ENCODE data around the gene LY86.

Gene LY86

GRCh38 chr6:6559994-6560570, 28.4 kb upstream of the LY86 start:
- H3K9ac ChIP-seq (ENCODE audit: low read length): no peak overlapping the region
- no peaks in the 10 kb centered on the region for H3K27me3 ChIP-seq (ENCODE audit: control insufficient read depth, insufficient read depth, low read length)
- H3K4me1 ChIP-seq (ENCODE audit: control insufficient read depth, insufficient read depth, low read length): no peaks in the 10 kb centered on the region
- no peak overlapping the region for H3K4me3 ChIP-seq (ENCODE audit: low read length)
- H3K36me3 ChIP-seq (ENCODE audit: control insufficient read depth, insufficient read depth, low read length): no peaks in the 10 kb centered on the region
- H3K27ac ChIP-seq (ENCODE audit: low read depth, low read length): no peak overlapping the region

GRCh38 chr6:6560909-6561308, 27.6 kb upstream of the LY86 start:
- H3K9ac ChIP-seq (ENCODE audit: low read length): no peak overlapping the region
- H3K4me3 ChIP-seq (ENCODE audit: low read length): no peak overlapping the region
- no peaks in the 10 kb centered on the region for H3K36me3 ChIP-seq (ENCODE audit: control insufficient read depth, insufficient read depth, low read length)
- H3K27ac ChIP-seq (ENCODE audit: low read depth, low read length): no peak overlapping the region
- no peaks in the 10 kb centered on the region for H3K27me3 ChIP-seq (ENCODE audit: control insufficient read depth, insufficient read depth, low read length)
- H3K4me1 ChIP-seq (ENCODE audit: control insufficient read depth, insufficient read depth, low read length): no peaks in the 10 kb centered on the region

GRCh38 chr6:6564154-6564553, 24.4 kb upstream of the LY86 start:
- H3K27me3 ChIP-seq (ENCODE audit: control insufficient read depth, insufficient read depth, low read length): no peaks in the 10 kb centered on the region
- H3K9ac ChIP-seq (ENCODE audit: low read length): no peak overlapping the region
- H3K4me3 ChIP-seq (ENCODE audit: low read length): no peak overlapping the region
- no peaks in the 10 kb centered on the region for H3K36me3 ChIP-seq (ENCODE audit: control insufficient read depth, insufficient read depth, low read length)
- H3K4me1 ChIP-seq (ENCODE audit: control insufficient read depth, insufficient read depth, low read length): no peaks in the 10 kb centered on the region
- H3K27ac ChIP-seq (ENCODE audit: low read depth, low read length): no peak overlapping the region

- Histone ChIP-seq H3K27me3 (ENCODE audit: control insufficient read depth, insufficient read depth, low read length) (no peaks in the 10 kb centered on the region), H3K9ac (ENCODE audit: low read length) (no peak overlapping the region), H3K4me1 (ENCODE audit: control insufficient read depth, insufficient read depth, low read length) (no peaks in the 10 kb centered on the region), H3K36me3 (ENCODE audit: control insufficient read depth, insufficient read depth, low read length) (no peaks in the 10 kb centered on the region), H3K27ac (ENCODE audit: low read depth, low read length) (no peak overlapping the region), H3K4me3 (ENCODE audit: low read length) (no peak overlapping the region)
Observed at GRCh38 chr6:6565069-6565468, 23.5 kb upstream of the LY86 start.

- H3K4me3 ChIP-seq (ENCODE audit: low read length): no peak overlapping the region
- H3K27me3 ChIP-seq (ENCODE audit: control insufficient read depth, insufficient read depth, low read length): no peaks in the 10 kb centered on the region
- no peak overlapping the region for H3K27ac ChIP-seq (ENCODE audit: low read depth, low read length)
- no peak overlapping the region for H3K9ac ChIP-seq (ENCODE audit: low read length)
- no peaks in the 10 kb centered on the region for H3K36me3 ChIP-seq (ENCODE audit: control insufficient read depth, insufficient read depth, low read length)
- H3K4me1 ChIP-seq (ENCODE audit: control insufficient read depth, insufficient read depth, low read length): no peaks in the 10 kb centered on the region
Observed at GRCh38 chr6:6565488-6565887, 23.0 kb upstream of the LY86 start.

- Histone ChIP-seq H3K27ac (ENCODE audit: low read depth, low read length) (no peak overlapping the region), H3K27me3 (ENCODE audit: control insufficient read depth, insufficient read depth, low read length) (no peaks in the 10 kb centered on the region), H3K4me3 (ENCODE audit: low read length) (no peak overlapping the region), H3K4me1 (ENCODE audit: control insufficient read depth, insufficient read depth, low read length) (no peaks in the 10 kb centered on the region), H3K36me3 (ENCODE audit: control insufficient read depth, insufficient read depth, low read length) (no peaks in the 10 kb centered on the region), H3K9ac (ENCODE audit: low read length) (no peak overlapping the region)
Observed at GRCh38 chr6:6566766-6567165, 21.8 kb upstream of the LY86 start.

- Histone ChIP-seq H3K9ac (ENCODE audit: low read length) (no peak overlapping the region), H3K27me3 (ENCODE audit: control insufficient read depth, insufficient read depth, low read length) (no peaks in the 10 kb centered on the region), H3K36me3 (ENCODE audit: control insufficient read depth, insufficient read depth, low read length) (no peaks in the 10 kb centered on the region), H3K4me3 (ENCODE audit: low read length) (no peak overlapping the region), H3K4me1 (ENCODE audit: control insufficient read depth, insufficient read depth, low read length) (no peaks in the 10 kb centered on the region), H3K27ac (ENCODE audit: low read depth, low read length) (no peak overlapping the region)
Observed at GRCh38 chr6:6569096-6569810, 19.3 kb upstream of the LY86 start.

DNA sequence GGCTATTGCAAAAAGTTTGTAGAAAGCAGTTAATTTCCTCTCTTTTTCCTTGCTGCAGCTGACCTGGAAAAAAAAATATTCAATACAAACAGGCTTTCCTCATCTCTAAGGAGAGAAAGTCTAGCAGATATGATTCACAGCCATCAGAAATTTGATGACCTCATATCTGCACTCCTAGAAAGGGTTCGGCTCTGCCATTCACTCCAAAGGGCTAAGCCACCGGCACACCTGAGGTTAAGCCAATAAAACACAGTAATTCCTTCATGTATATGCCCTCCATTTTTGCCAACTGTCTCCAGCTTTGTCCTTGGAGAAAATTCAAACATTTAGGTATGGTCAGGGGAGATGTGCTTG, 18.7 kb upstream of the LY86 start:
- H3K27ac ChIP-seq (ENCODE audit: low read depth, low read length): no peak overlapping the region
- H3K4me3 ChIP-seq (ENCODE audit: low read length): no peak overlapping the region
- no peaks in the 10 kb centered on the region for H3K27me3 ChIP-seq (ENCODE audit: control insufficient read depth, insufficient read depth, low read length)
- H3K4me1 ChIP-seq (ENCODE audit: control insufficient read depth, insufficient read depth, low read length): no peaks in the 10 kb centered on the region
- no peak overlapping the region for H3K9ac ChIP-seq (ENCODE audit: low read length)
- no peaks in the 10 kb centered on the region for H3K36me3 ChIP-seq (ENCODE audit: control insufficient read depth, insufficient read depth, low read length)

GRCh38 chr6:6570929-6571671, 17.4 kb upstream of the LY86 start:
- H3K27ac ChIP-seq (ENCODE audit: low read depth, low read length): no peak overlapping the region
- H3K4me1 ChIP-seq (ENCODE audit: control insufficient read depth, insufficient read depth, low read length): no peaks in the 10 kb centered on the region

DNA sequence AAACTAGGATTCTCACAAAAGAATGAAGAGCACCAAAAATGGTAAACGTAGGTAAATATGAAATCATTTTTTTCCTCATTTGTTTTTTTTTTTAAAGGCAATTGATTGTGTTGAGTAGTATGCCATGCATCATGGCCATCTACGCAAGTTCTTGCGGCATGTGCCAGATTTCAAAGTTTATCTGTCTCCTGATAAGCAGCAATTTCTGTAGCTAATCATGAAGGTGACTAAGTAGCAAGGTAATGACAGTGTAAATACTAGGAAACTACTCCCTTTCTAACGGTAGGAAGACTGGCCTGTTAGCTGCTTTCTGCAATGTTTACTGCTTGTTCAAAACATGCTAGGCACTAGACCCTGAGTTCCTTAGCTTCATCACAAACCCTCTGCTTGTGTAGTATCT, 13.4 kb upstream of the LY86 start:
- H3K4me3 ChIP-seq (ENCODE audit: low read length): no peak overlapping the region
- H3K36me3 ChIP-seq (ENCODE audit: control insufficient read depth, insufficient read depth, low read length): no peaks in the 10 kb centered on the region
- no peak overlapping the region for H3K9ac ChIP-seq (ENCODE audit: low read length)
- H3K27me3 ChIP-seq (ENCODE audit: control insufficient read depth, insufficient read depth, low read length): no peaks in the 10 kb centered on the region
- H3K27ac ChIP-seq (ENCODE audit: low read depth, low read length): no peak overlapping the region
- no peaks in the 10 kb centered on the region for H3K4me1 ChIP-seq (ENCODE audit: control insufficient read depth, insufficient read depth, low read length)

More at GRCh38 chr6:6570929-6571671, 17.4 kb upstream of the LY86 start:
- Histone ChIP-seq H3K4me3 (ENCODE audit: low read length) (no peak overlapping the region), H3K36me3 (ENCODE audit: control insufficient read depth, insufficient read depth, low read length) (no peaks in the 10 kb centered on the region), H3K9ac (ENCODE audit: low read length) (no peak overlapping the region), H3K27me3 (ENCODE audit: control insufficient read depth, insufficient read depth, low read length) (no peaks in the 10 kb centered on the region)

DNA sequence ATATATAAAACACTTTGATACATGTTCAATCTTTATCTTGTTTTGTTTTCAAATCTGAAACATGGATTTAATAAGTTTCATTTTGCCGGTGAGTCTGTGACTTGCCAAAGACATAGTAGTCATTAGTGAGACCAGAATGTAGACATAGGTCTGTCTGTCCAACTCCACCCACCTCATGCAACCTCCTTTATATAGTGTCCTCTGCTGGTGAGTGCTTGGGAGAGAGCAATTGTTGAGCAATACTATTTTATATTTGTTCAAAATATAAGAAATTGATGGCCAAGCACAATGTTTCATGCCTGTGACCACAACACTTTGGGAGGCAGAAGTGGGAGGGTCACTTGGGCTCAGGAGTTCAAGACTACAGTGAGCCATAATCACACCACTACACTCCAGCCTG, 10.8 kb upstream of the LY86 start:
- Histone ChIP-seq H3K4me1 (ENCODE audit: control insufficient read depth, insufficient read depth, low read length) (no peaks in the 10 kb centered on the region), H3K27ac (ENCODE audit: low read depth, low read length) (no peak overlapping the region), H3K27me3 (ENCODE audit: control insufficient read depth, insufficient read depth, low read length) (no peaks in the 10 kb centered on the region), H3K9ac (ENCODE audit: low read length) (no peak overlapping the region), H3K4me3 (ENCODE audit: low read length) (no peak overlapping the region), H3K36me3 (ENCODE audit: control insufficient read depth, insufficient read depth, low read length) (no peaks in the 10 kb centered on the region)

GRCh38 chr6:6579281-6579680, 9.2 kb upstream of the LY86 start:
- Histone ChIP-seq H3K9ac (ENCODE audit: low read length) (no peak overlapping the region), H3K36me3 (ENCODE audit: control insufficient read depth, insufficient read depth, low read length) (no peaks in the 10 kb centered on the region), H3K27me3 (ENCODE audit: control insufficient read depth, insufficient read depth, low read length) (no peaks in the 10 kb centered on the region), H3K4me1 (ENCODE audit: control insufficient read depth, insufficient read depth, low read length) (no peaks in the 10 kb centered on the region), H3K27ac (ENCODE audit: low read depth, low read length) (no peak overlapping the region), H3K4me3 (ENCODE audit: low read length) (no peak overlapping the region)
